Upper lobe of left lung (tissue), 4 donors: ENCODE data around the gene SOX12.

Source experiments
- EP300 ChIP-seq, 4 donors: sonication (generic); formaldehyde crosslinking; IDR thresholded peaks; one replicate each; pipeline ENCODE4 v1.5.1; 2017; ENCODE audit warnings: antibody characterized with exemption in 4 of 4, control low read depth in 2 of 4
- POLR2A ChIP-seq, 4 donors: fragments of 450-650 bp; IDR thresholded peaks; one replicate each; pipeline ENCODE4 v1.5.1; 2016 to 2017; ENCODE audit warnings: antibody characterized with exemption in 4 of 4, mild to moderate bottlenecking in 2 of 4
- POLR2AphosphoS5 ChIP-seq, 2 donors: sonication (generic); formaldehyde crosslinking; IDR thresholded peaks; one replicate each; pipeline ENCODE4 v1.5.1; 2017; ENCODE audit warnings: antibody characterized with exemption in 2 of 2
- TF ChIP-seq, protein P1 (sequence below), 6 experiments: fragments of 450-650 bp in 4 of 6; fragments of 200-600 bp in 2 of 6; sonication (generic) in 2 of 6; IDR thresholded peaks; one replicate each; pipeline ENCODE4 v1.5.1; 2016 to 2019; ENCODE audit warnings: antibody characterized with exemption in 6 of 6

DNA sequence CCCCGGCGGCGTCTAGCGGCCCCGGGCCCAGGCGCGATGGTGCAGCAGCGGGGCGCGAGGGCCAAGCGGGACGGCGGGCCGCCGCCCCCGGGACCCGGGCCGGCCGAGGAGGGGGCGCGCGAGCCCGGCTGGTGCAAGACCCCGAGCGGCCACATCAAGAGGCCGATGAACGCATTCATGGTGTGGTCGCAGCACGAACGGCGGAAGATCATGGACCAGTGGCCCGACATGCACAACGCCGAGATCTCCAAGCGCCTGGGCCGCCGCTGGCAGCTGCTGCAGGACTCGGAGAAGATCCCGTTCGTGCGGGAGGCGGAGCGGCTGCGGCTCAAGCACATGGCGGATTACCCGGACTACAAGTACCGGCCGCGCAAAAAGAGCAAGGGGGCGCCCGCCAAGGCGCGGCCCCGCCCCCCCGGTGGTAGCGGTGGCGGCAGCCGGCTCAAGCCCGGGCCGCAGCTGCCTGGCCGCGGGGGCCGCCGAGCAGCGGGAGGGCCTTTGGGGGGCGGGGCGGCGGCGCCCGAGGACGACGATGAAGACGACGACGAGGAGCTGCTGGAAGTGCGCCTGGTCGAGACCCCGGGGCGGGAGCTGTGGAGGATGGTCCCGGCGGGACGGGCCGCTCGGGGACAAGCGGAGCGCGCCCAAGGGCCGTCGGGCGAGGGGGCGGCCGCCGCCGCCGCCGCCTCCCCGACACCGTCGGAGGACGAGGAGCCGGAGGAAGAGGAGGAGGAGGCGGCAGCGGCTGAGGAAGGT is 715 bp downstream of the SOX12 start:
- TF ChIP-seq, protein P1, sequence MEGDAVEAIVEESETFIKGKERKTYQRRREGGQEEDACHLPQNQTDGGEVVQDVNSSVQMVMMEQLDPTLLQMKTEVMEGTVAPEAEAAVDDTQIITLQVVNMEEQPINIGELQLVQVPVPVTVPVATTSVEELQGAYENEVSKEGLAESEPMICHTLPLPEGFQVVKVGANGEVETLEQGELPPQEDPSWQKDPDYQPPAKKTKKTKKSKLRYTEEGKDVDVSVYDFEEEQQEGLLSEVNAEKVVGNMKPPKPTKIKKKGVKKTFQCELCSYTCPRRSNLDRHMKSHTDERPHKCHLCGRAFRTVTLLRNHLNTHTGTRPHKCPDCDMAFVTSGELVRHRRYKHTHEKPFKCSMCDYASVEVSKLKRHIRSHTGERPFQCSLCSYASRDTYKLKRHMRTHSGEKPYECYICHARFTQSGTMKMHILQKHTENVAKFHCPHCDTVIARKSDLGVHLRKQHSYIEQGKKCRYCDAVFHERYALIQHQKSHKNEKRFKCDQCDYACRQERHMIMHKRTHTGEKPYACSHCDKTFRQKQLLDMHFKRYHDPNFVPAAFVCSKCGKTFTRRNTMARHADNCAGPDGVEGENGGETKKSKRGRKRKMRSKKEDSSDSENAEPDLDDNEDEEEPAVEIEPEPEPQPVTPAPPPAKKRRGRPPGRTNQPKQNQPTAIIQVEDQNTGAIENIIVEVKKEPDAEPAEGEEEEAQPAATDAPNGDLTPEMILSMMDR (IDR thresholded peaks at IDR 0.05): no peak
- TF ChIP-seq EP300 (IDR thresholded peaks at IDR 0.05): no peak
- no peak for TF ChIP-seq POLR2AphosphoS5 (IDR thresholded peaks at IDR 0.05)
- no peak for TF ChIP-seq POLR2A (IDR thresholded peaks at IDR 0.05)
